Measurements from ENCODE around the gene WDR11. TPM values are rescaled to one million over a fixed set of nuclear protein-coding genes. Genes with fewer than 3 reads are reported as not detected.

WDR11 gene
- total RNA-seq, 4 donors from 2014 or later = 40.5 to 61.8 (median 57.7) TPM

DNA sequence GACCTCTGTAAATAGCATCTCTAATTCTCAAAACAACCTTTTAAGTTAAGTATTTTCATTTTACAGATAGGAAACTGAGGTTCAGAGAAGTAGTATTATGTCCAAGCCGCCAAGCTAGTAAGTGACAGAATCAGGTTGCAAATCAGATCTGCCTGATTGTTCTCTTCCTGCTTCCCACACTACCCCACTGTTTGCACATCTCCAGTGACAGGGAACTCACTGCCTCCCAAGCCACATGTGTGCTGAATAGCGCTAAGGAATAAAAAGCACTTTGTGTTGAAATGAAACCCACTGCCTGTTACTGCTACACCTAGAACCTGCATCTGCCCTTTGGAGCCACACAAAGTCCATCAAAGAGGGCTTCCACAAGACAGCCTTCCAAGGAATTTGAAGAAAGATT is 45.1 kb upstream of the WDR11 start:
- TF ChIP-seq EP300 (IDR thresholded peaks at IDR 0.05) (no peak), POLR2A (IDR thresholded peaks at IDR 0.05) (no peak)
- TF ChIP-seq, protein P1, sequence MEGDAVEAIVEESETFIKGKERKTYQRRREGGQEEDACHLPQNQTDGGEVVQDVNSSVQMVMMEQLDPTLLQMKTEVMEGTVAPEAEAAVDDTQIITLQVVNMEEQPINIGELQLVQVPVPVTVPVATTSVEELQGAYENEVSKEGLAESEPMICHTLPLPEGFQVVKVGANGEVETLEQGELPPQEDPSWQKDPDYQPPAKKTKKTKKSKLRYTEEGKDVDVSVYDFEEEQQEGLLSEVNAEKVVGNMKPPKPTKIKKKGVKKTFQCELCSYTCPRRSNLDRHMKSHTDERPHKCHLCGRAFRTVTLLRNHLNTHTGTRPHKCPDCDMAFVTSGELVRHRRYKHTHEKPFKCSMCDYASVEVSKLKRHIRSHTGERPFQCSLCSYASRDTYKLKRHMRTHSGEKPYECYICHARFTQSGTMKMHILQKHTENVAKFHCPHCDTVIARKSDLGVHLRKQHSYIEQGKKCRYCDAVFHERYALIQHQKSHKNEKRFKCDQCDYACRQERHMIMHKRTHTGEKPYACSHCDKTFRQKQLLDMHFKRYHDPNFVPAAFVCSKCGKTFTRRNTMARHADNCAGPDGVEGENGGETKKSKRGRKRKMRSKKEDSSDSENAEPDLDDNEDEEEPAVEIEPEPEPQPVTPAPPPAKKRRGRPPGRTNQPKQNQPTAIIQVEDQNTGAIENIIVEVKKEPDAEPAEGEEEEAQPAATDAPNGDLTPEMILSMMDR (IDR thresholded peaks at IDR 0.05) = no peak
- Histone ChIP-seq H3K4me3 (no peak overlapping the region), H3K9me3 (no peaks in the 10 kb centered on the region), H3K36me3 (no peaks in the 10 kb centered on the region), H3K27ac (no peak overlapping the region), H3K27me3 (no peaks in the 10 kb centered on the region), H3K4me1 (no peaks in the 10 kb centered on the region)
- DNase-seq (ENCODE audit: low spot score in 2 of 2) = no peak
- 86 to 98% methylated on average over 2 of the region's 2 CpGs for WGBS, 2 donors

DNA sequence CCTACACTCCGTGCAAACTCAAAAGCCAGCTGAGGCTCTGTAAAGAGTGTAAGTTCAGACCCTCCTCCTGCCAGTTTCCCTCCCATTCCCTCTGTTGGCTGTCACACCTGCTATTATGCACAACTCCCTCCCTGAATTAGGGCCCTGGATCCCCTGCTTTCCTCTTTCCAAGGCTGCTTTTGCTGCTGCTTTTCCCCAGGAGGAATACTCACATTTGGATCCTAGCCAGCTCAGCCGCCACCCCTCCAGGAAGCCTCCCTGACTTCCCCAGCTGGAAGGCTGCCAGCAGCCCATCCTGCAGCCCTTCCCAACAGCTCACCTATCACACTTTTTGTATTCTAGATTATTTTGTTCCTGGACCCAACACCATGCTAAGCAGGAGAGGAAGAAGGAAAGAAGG is 40.9 kb upstream of the WDR11 start:
- H3K27ac ChIP-seq = no peak overlapping the region

DNA sequence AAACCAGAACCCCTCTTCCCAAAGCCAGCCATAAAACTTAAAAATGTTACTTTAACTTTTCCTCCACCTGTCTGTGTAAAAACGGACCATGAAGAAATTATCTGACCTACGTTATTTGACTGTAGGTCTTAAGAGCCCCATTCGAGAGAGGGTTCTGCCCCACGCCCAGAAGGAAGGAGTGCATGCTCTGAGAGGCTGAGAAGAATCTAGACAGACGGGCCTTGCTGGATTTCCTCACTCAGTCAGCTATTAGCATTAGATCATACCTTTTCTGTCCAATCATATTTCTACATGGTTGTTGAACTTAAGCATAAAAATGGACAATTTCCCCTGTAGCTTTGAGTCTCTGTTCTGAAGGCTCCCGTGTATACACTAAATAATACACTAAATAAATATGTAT is 38.1 kb upstream of the WDR11 start:
- H3K4me3 ChIP-seq = no peak overlapping the region
- H3K36me3 ChIP-seq = no peaks in the 10 kb centered on the region
- 70 to 73% methylated on average over 6 of the region's 6 CpGs for WGBS, 2 donors
- H3K27ac ChIP-seq = no peak overlapping the region
- H3K9me3 ChIP-seq = peaks cover 0 to 6% (median 0%) of the 10 kb centered on the region in 4 donors
- H3K4me1 ChIP-seq = no peaks in the 10 kb centered on the region
- no peak for DNase-seq (ENCODE audit: low spot score in 2 of 2)
- TF ChIP-seq, protein P1 (IDR thresholded peaks at IDR 0.05) = no peak
- TF ChIP-seq EP300 (IDR thresholded peaks at IDR 0.05) (no peak), POLR2A (IDR thresholded peaks at IDR 0.05) (no peak)
- H3K27me3 ChIP-seq = no peaks in the 10 kb centered on the region

More for the DNA sequence above, 40.9 kb upstream of the WDR11 start:
- no peaks in the 10 kb centered on the region for H3K27me3 ChIP-seq
- no peaks in the 10 kb centered on the region for H3K4me1 ChIP-seq
- DNase-seq (ENCODE audit: low spot score in 2 of 2) = no peak
- H3K36me3 ChIP-seq = no peaks in the 10 kb centered on the region
- 18 to 21% methylated on average over 2 of the region's 2 CpGs for WGBS, 2 donors
- H3K4me3 ChIP-seq = no peak overlapping the region
- peaks cover 0 to 3% (median 0%) of the 10 kb centered on the region in 4 donors for H3K9me3 ChIP-seq
- TF ChIP-seq, protein P1 (IDR thresholded peaks at IDR 0.05) = no peak
- no peak for TF ChIP-seq POLR2A (IDR thresholded peaks at IDR 0.05)

DNA sequence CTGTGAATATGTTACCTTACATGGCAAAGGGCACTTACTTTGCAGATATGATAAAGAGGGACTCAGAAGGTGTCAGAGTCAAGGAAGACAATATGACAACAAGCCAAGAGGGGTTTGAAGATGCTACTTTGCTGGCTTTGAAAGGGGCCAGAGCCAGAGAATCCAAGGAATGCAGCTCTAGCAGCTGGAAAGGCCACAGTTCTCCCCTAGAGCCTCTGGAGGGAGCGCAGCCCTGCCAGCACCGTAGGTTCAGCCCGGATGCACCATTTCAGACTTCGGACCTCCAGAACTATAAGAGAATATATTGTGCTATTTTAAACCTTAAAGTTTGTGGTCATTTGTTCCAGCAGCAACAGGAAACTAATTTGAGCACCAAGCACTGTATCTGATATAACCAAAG is 32.9 kb upstream of the WDR11 start:
- Histone ChIP-seq H3K4me3 (no peak overlapping the region), H3K27me3 (no peaks in the 10 kb centered on the region), H3K9me3 (peaks cover 0 to 6% (median 0%) of the 10 kb centered on the region in 4 donors), H3K4me1 (no peaks in the 10 kb centered on the region), H3K27ac (no peak overlapping the region), H3K36me3 (no peaks in the 10 kb centered on the region)
- TF ChIP-seq, protein P1 (IDR thresholded peaks at IDR 0.05) = no peak
- TF ChIP-seq POLR2A (IDR thresholded peaks at IDR 0.05) (no peak), EP300 (IDR thresholded peaks at IDR 0.05) (no peak)
- 62 to 78% methylated on average over 4 of the region's 4 CpGs for WGBS, 2 donors
- DNase-seq (ENCODE audit: low spot score in 2 of 2) = no peak

DNA sequence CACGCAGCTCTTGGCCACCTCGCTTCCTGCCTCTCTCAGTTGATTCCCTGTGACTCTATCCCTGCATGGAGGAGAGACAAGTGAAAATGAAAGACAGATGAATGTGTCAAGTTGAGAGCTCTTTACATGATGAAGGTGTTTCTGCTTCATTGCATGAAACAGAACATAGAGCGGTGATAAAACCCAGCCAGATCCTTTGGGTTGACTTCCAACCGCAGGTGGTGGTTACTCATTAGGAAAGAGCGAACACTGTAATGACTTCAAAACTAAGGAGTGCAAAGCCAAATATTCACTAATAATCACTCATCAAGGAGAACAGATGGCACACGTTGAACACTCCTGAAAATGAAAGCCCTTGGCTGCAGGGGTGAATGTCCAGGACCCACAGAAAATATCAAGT is 31.8 kb upstream of the WDR11 start:
- no peak for DNase-seq (ENCODE audit: low spot score in 2 of 2)
- 84 to 86% methylated on average over 6 of the region's 6 CpGs for WGBS, 2 donors
- no peak overlapping the region for H3K4me3 ChIP-seq

More for the DNA sequence above, 31.8 kb upstream of the WDR11 start:
- TF ChIP-seq, protein P1 (IDR thresholded peaks at IDR 0.05) = no peak
- TF ChIP-seq EP300 (IDR thresholded peaks at IDR 0.05) = no peak
- no peak for TF ChIP-seq POLR2A (IDR thresholded peaks at IDR 0.05)
- Histone ChIP-seq H3K36me3 (no peaks in the 10 kb centered on the region), H3K4me1 (no peaks in the 10 kb centered on the region), H3K9me3 (peaks cover 0 to 6% (median 0%) of the 10 kb centered on the region in 4 donors), H3K27ac (no peak overlapping the region), H3K27me3 (no peaks in the 10 kb centered on the region)

All from tibial nerve (tissue), 4 donors.